GM12874 (cell line): ENCODE results near the gene OXSR1.

Source experiments
- TF ChIP-seq, protein P1 (sequence below): IDR thresholded peaks from 2 replicates; pipeline ENCODE4 v1.5.1; 2011; ENCODE audit warnings: low read depth, mild to moderate bottlenecking, control low read depth, low read length, moderate library complexity; ENCODE audit not compliant: insufficient read depth

Gene OXSR1

DNA sequence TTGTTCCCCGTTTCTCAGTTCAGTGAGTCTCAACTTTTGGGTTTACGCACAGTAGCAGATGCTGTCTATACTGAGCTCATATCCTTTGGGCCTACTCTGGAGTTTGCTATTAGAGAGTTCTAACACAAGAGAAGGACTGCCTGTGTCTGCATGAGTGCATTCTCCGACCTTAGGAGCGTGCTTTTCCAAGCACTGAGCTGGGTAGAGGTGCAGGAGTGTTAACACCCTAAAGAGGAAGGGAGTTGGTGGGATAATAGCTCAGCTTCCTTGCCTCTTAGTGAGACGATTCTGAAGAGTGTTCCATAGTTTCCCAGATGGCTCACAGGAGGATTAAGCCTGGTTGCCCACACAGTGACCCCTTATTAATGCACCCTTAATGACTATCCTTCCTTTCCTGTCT, 6.9 kb upstream of the OXSR1 start:
- TF ChIP-seq, protein P1, sequence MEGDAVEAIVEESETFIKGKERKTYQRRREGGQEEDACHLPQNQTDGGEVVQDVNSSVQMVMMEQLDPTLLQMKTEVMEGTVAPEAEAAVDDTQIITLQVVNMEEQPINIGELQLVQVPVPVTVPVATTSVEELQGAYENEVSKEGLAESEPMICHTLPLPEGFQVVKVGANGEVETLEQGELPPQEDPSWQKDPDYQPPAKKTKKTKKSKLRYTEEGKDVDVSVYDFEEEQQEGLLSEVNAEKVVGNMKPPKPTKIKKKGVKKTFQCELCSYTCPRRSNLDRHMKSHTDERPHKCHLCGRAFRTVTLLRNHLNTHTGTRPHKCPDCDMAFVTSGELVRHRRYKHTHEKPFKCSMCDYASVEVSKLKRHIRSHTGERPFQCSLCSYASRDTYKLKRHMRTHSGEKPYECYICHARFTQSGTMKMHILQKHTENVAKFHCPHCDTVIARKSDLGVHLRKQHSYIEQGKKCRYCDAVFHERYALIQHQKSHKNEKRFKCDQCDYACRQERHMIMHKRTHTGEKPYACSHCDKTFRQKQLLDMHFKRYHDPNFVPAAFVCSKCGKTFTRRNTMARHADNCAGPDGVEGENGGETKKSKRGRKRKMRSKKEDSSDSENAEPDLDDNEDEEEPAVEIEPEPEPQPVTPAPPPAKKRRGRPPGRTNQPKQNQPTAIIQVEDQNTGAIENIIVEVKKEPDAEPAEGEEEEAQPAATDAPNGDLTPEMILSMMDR, result no peak

DNA sequence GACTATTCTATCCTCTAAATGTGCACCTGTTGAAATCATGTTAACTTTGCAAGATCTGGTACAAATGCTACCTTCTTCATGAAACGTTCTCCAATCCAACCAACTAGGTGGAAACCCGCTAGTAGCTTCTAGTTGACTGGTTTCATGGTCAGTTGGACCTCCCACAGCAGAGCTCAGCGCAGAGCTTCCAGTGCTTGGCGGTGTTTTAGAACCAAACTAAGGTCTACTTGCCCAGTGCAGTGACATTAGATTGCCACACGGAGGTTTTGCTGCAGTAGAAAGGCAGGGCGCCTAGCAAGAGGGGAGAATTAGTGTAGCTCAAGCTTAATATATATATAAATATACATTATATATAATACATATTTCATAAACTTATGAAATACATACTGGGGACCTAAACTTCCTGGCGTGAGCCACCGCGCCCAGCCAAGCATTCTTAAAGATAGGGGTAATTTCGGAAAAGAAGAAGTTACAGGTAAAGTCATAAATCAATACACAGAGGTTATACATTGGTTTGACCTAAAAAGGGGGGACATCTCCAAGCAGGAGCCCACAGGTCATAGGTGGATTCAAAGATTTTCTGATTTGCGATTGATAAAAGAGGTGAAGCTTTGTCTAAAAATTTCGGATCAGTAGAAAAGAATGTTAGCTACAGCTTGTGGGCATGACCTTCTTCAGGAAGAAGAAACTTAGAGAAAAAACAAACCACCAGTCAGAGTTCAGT, 2.1 kb upstream of the OXSR1 start:
- TF ChIP-seq, protein P1, result no peak; the same call in 1 of the 2 replicates

DNA sequence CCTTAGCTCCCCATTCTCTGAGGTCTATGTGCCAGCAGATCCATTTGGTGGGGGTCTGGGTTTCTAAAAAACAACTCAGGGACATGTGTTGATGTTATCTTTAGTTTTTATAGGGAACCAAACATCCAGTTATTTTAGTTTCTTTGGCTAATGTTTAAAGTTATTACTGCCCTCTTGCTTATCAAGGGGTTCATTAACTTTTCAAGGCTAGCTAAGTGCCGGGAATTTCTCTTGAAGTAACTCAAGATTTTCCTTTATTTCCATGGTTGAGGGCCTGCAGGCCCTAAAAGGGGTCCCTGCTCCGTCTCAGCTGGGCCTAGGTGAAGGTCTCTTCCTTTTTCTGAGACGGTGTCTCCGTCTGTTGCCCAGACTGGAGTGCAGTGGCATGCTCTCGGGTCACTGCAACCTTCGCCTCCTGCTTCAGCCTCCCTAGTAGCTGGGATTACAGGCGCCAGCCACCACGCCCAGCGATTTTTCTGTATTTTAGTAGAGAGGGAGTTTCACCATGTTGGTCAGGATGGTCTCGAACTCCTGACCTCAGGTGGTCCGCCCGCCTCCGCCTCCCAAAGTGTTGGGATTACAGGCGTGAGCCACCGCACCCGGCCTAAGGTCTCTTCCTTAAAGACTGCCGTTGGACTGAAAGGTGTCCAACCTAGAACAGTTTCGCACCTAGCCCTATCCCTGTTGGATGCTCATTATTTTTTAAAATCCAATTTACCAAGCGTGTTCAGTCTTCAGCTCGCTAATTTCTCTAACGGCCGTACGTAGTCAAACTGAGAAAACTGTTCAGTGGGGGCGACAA, 1.3 kb upstream of the OXSR1 start:
- TF ChIP-seq, protein P1, result no peak

DNA sequence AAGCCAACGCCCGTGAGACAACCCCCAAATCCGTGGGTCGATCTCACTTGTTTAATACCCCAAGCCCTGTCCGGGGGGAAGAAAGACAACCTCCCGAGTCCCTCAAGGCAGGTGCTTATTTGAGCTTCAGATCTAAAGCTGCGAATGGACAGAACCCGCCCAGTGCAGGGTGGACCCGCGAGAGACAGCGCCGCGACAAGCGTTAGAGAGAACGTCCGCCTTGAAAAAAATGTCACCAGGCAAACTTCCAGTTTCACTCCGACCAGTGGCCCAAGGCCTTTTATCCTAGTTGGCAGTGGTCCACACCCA, 740 bp upstream of the OXSR1 start:
- TF ChIP-seq, protein P1, result no peak

DNA sequence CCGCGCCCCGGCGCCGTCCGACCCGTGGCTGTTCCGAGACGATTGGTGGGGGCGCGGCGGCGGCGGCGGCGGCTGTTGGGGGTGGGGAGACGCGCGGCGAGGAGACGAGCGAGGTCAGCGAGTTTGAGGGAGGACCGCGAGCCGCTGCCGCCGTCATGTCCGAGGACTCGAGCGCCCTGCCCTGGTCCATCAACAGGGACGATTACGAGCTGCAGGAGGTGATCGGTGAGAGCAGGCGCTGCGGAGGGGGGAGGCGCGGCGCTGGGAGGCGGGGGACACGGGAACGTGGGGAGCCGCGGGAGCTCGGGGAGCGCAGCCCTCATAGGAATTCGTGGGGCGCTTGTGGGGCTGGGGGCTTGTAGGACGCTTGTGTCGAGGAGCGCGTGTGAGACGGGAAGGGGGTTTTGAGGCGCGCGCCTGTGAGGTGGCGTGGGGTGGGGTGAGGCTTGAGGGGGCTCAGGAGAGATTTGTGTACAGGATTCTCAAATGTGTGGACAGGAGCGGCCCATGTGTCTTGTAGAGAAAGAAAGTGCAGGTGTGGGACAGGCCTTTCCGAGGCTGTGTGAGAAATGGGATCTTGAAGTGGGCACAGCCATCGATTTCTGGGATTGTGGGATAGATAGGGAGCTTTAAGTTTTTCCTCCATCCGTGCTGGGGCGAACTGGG, 518 bp downstream of the OXSR1 start:
- TF ChIP-seq, protein P1, result no peak

DNA sequence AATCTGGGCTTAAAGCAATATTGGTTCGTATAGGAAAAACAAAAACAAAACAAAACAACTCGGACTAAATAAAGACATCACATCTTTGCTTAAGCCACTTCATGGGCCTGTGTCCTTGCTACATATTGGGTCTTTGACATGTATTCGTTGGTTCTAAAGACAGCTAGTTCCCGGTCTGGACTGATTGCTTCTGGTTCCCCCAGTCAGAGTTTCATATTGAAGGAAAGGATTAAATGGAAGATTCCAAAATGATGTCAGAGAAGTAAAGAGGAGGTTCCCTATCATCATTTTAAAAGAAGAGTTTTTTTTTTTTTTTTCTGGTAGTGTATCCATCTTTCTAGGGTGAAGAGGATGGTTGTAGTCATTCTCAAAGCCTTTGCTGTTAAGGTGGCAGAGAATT, 2.3 kb downstream of the OXSR1 start:
- TF ChIP-seq, protein P1, result no peak
